OCI-LY7 (cell line): Measurements from ENCODE around the gene NCF2. TPM values are rescaled to one million over a fixed set of nuclear protein-coding genes. Genes with fewer than 3 reads are reported as not detected.

Experiments used
- BruUV-seq: library from RNA; stranded (reverse); fragments of 400-500 nt; replicated peaks from 2 replicates; lab custom pipeline; 2021; lab: Mats Ljungman, UMichigan
- CTCF ChIA-PET: fragments of 300-600 bp; sonication (Branson Sonifier 250); formaldehyde crosslinking; loops from one replicate; lab custom pipeline; 2022; ENCODE audit warnings: antibody characterized with exemption; ENCODE audit not compliant: unreplicated experiment; lab: Charles Lee
- POLR2A ChIA-PET: fragments of 300-600 bp; sonication (Branson Sonifier 250); formaldehyde crosslinking; loops from one replicate; lab custom pipeline; 2022; ENCODE audit warnings: antibody characterized with exemption; lab: Charles Lee
- DNase-seq: peaks from one replicate; pipeline ENCODE4 v3.0.0-alpha.2; 2015; ENCODE audit warnings: low spot score
- H2AFZ ChIP-seq: fragments of 200-600 bp; sonication (generic), shearing (Covaris generic); 2 replicates; pipeline ENCODE4 v1.6.1; 2014; ENCODE audit warnings: mild to moderate bottlenecking, antibody characterized with exemption, low read length, moderate library complexity
- H3K27ac ChIP-seq: fragments of 200-600 bp; sonication (generic); 2 replicates; pipeline ENCODE4 v1.5.1; 2014; ENCODE audit warnings: mixed run types, low read depth, mild to moderate bottlenecking, moderate library complexity, low read length, inconsistent platforms; ENCODE audit not compliant: poor library complexity, severe bottlenecking
- H3K36me3 ChIP-seq: fragments of 200-600 bp; sonication (generic); 2 replicates; pipeline ENCODE4 v1.6.1; 2014; ENCODE audit warnings: mild to moderate bottlenecking, antibody characterized with exemption, low read length, moderate library complexity, mixed read lengths; ENCODE audit not compliant: insufficient read depth
- H3K4me1 ChIP-seq: fragments of 200-600 bp; sonication (generic); 2 replicates; pipeline ENCODE4 v1.5.1; 2014; ENCODE audit warnings: mild to moderate bottlenecking, low read length; ENCODE audit not compliant: insufficient read depth, poor library complexity, severe bottlenecking
- H3K4me2 ChIP-seq: fragments of 200-600 bp; sonication (generic); 2 replicates; pipeline ENCODE4 v1.6.1; 2014; ENCODE audit warnings: mild to moderate bottlenecking, low read length
- H3K4me3 ChIP-seq: fragments of 200-600 bp; sonication (generic); 2 replicates; pipeline ENCODE4 v1.5.1; 2014; ENCODE audit warnings: mild to moderate bottlenecking, low read depth, low read length; ENCODE audit not compliant: poor library complexity, severe bottlenecking
- H3K79me2 ChIP-seq: fragments of 200-600 bp; sonication (generic); 2 replicates; pipeline ENCODE4 v1.6.1; 2016; ENCODE audit warnings: low read depth, mild to moderate bottlenecking, low read length, moderate library complexity, mixed read lengths; ENCODE audit not compliant: insufficient read depth
- H3K9me2 ChIP-seq: fragments of 200-600 bp; sonication (generic); 2 replicates; pipeline ENCODE4 v1.6.1; 2016; ENCODE audit warnings: mild to moderate bottlenecking, low read length, mixed read lengths; ENCODE audit not compliant: insufficient read depth
- H3K9me3 ChIP-seq: fragments of 200-600 bp; sonication (generic); 2 replicates; pipeline ENCODE4 v1.6.1; 2014; ENCODE audit warnings: mild to moderate bottlenecking, mixed run types, low read length, mixed read lengths
- H4K20me1 ChIP-seq: fragments of 200-600 bp; sonication (generic); 2 replicates; pipeline ENCODE4 v1.6.1; 2014; ENCODE audit warnings: mild to moderate bottlenecking, antibody characterized with exemption, low read length, moderate library complexity, mixed read lengths; ENCODE audit not compliant: insufficient read depth
- CTCF ChIP-seq: fragments of 200-600 bp; sonication (generic); conservative IDR thresholded peaks from 2 replicates; pipeline ENCODE4 v1.5.1; 2014; ENCODE audit warnings: mild to moderate bottlenecking, antibody characterized with exemption, low read length, moderate library complexity, mixed read lengths
- EZH2phosphoT487 ChIP-seq: fragments of 200-600 bp; sonication (generic); IDR thresholded peaks from 2 replicates; pipeline ENCODE4 v1.6.1; 2018; ENCODE audit warnings: low read depth, borderline replicate concordance, mild to moderate bottlenecking, mixed run types, antibody characterized with exemption, low read length, moderate library complexity, mixed read lengths
- intact Hi-C: fragments of 100-400 bp; cut with micrococcal nuclease; formaldehyde crosslinking; loops from one replicate; pipeline ENCODE4 v1.10.0; 2022; ENCODE audit not compliant: unreplicated experiment
- total RNA-seq, 2 experiments: library from RNA; depleted of rRNA in 1 of 2; stranded (reverse); fragments of >200 nt in 1 of 2; shearing (Covaris generic) in 1 of 2; gene quantifications; 2 replicates each; pipeline ENCODE4 v1.2.3, GENCODE V29; 2014 to 2022

The NCF2 gene
- total RNA-seq, 2 experiments from 2014 or later, result 4.0 to 17.4 TPM

- Histone ChIP-seq H2AFZ (no peak overlapping the region), H4K20me1 (peaks cover 4% of the 10 kb centered on the region; the same call in 1 of the 2 replicates), H3K4me1 (peaks cover 7% of the 10 kb centered on the region), H3K9me2 (no peaks in the 10 kb centered on the region), H3K27ac (no peak overlapping the region), H3K4me2 (no peak overlapping the region), H3K9me3 (no peaks in the 10 kb centered on the region), H3K4me3 (no peak overlapping the region), H3K36me3 (peaks cover 96% of the 10 kb centered on the region), H3K79me2 (peaks cover 45% of the 10 kb centered on the region; the same call in 1 of the 2 replicates)
- no peak for DNase-seq
- no TSS peak for BruUV-seq
- CTCF ChIA-PET, result no interaction called here
- intact Hi-C loops, result no loop called here
- no peak for TF ChIP-seq CTCF
- POLR2A ChIA-PET, result no interaction called here
Observed at GRCh38 chr1:183528577-183528976, 61.7 kb downstream of the NCF2 start.

- intact Hi-C loops, result no loop called here
- no peak overlapping the region for H2AFZ ChIP-seq
- no peak overlapping the region for H3K4me2 ChIP-seq
- BruUV-seq, result no TSS peak
- DNase-seq, result no peak
- no peaks in the 10 kb centered on the region for H3K9me3 ChIP-seq
- no peak overlapping the region for H3K4me3 ChIP-seq
- ChIA-PET POLR2A (interaction anchor here (0.7 to 4.3 kb wide), 4 partner anchors 8 to 37 kb away, joined by 3 to 33 read pairs (median 5); no protein-coding TSS in a partner anchor), CTCF (no interaction called here)
- H3K9me2 ChIP-seq, result no peaks in the 10 kb centered on the region
- TF ChIP-seq CTCF, result no peak
- TF ChIP-seq EZH2phosphoT487, result no peak
- peaks cover 97% of the 10 kb centered on the region for H3K36me3 ChIP-seq
- H3K4me1 ChIP-seq, result peaks cover 13% of the 10 kb centered on the region
- H3K27ac ChIP-seq, result no peak overlapping the region
- H4K20me1 ChIP-seq, result peaks cover 9% of the 10 kb centered on the region; the same call in 1 of the 2 replicates
- peaks cover 40% of the 10 kb centered on the region; the same call in 1 of the 2 replicates for H3K79me2 ChIP-seq
Observed at GRCh38 chr1:183522104-183522503, 68.2 kb downstream of the NCF2 start.

GRCh38 chr1:183520379-183520778 lies 69.9 kb downstream of the NCF2 start:
- Histone ChIP-seq H2AFZ (no peak overlapping the region), H3K4me1 (peaks cover 13% of the 10 kb centered on the region), H3K4me3 (no peak overlapping the region), H3K36me3 (peaks cover 100% of the 10 kb centered on the region), H4K20me1 (peaks cover 10% of the 10 kb centered on the region; the same call in 1 of the 2 replicates), H3K27ac (no peak overlapping the region), H3K79me2 (peaks cover 43% of the 10 kb centered on the region; the same call in 1 of the 2 replicates), H3K4me2 (no peak overlapping the region), H3K9me3 (no peaks in the 10 kb centered on the region), H3K9me2 (no peaks in the 10 kb centered on the region)
- TF ChIP-seq EZH2phosphoT487, result no peak
- no peak for TF ChIP-seq CTCF
- ChIA-PET CTCF (no interaction called here), POLR2A (interaction anchor here (0.6 kb wide), 1 partner anchor 70 kb away, joined by 4 read pairs; the partner anchor contains the start of gene NCF2)
- BruUV-seq, result no TSS peak
- intact Hi-C loops, result no loop called here
- no peak for DNase-seq
